Stimulated activated CD4-positive, alpha-beta T cell treated with anti-CD3 and anti-CD28 coated beads, Interleukin-12 subunit alpha, Interleukin-12 subunit beta, amount 100 ng/mL, for 24 hours (primary cell): ENCODE results near the gene CLCN6.

Experiments used
- DNase-seq, 2 experiments: peaks; one replicate each; pipeline ENCODE4 v3.0.0-alpha.2; 2020; ENCODE audit warnings: low read depth in 2 of 2

Gene CLCN6

GRCh38 chr1:11780380-11781147 lies 25.4 kb upstream of the CLCN6 start:
- DNase-seq, result no peak

- DNase-seq, result no peak
Measured at GRCh38 chr1:11781297-11781696, 24.7 kb upstream of the CLCN6 start.

GRCh38 chr1:11782127-11782708 lies 23.8 kb upstream of the CLCN6 start:
- no peak for DNase-seq

GRCh38 chr1:11783556-11783955 lies 22.4 kb upstream of the CLCN6 start:
- DNase-seq, result no peak

GRCh38 chr1:11784256-11784992 lies 21.6 kb upstream of the CLCN6 start:
- no peak for DNase-seq

GRCh38 chr1:11784993-11785769 lies 20.8 kb upstream of the CLCN6 start:
- DNase-seq, result no peak

GRCh38 chr1:11786168-11786567 lies 19.8 kb upstream of the CLCN6 start:
- DNase-seq, result no peak

- DNase-seq, result no peak
Measured at GRCh38 chr1:11787251-11787803, 18.7 kb upstream of the CLCN6 start.

GRCh38 chr1:11787804-11788436 lies 18.1 kb upstream of the CLCN6 start:
- no peak for DNase-seq

- DNase-seq, result no peak
Measured at GRCh38 chr1:11788549-11789053, 17.4 kb upstream of the CLCN6 start.

- DNase-seq, result no peak
Measured at GRCh38 chr1:11789126-11790067, 16.6 kb upstream of the CLCN6 start.

- DNase-seq, result no peak
Measured at GRCh38 chr1:11790101-11790879, 15.7 kb upstream of the CLCN6 start.

GRCh38 chr1:11790880-11791715 lies 14.9 kb upstream of the CLCN6 start:
- no peak for DNase-seq

GRCh38 chr1:11792106-11792505 lies 13.9 kb upstream of the CLCN6 start:
- no peak for DNase-seq

- no peak for DNase-seq
Measured at GRCh38 chr1:11793819-11794218, 12.2 kb upstream of the CLCN6 start.

GRCh38 chr1:11794446-11795237 lies 11.3 kb upstream of the CLCN6 start:
- no peak for DNase-seq

- no peak for DNase-seq
Measured at GRCh38 chr1:11795238-11795890, 10.6 kb upstream of the CLCN6 start.
